GM19043 (cell line): ENCODE results near the gene MBOAT7.

Experiments used
- ATAC-seq: cut with Tn5 transposase; IDR thresholded peaks from one replicate; pipeline ENCODE4 v1.9.1; 2021; ENCODE audit warnings: low read depth; ENCODE audit not compliant: unreplicated experiment

MBOAT7 gene

DNA sequence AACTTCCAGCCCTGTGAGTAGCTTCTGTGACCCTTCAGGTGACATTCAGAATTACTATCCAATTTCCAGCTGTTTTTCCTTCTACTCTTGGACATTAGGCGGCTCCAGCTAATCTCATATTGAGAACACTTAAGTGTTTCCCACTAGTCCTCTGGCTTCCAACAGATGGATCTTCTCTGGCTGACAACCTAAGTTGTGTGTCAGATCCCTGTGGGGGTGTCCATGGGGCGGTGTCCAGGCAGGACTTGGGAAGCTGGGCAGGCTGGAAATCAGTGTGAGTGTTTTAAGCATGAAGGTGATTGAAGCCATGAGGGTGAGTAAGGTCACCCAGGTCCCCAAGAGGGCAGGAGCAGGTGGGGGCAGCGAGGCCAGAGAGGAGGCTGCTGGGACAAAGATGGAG is 41.7 kb downstream of the MBOAT7 start:
- no peak for ATAC-seq

DNA sequence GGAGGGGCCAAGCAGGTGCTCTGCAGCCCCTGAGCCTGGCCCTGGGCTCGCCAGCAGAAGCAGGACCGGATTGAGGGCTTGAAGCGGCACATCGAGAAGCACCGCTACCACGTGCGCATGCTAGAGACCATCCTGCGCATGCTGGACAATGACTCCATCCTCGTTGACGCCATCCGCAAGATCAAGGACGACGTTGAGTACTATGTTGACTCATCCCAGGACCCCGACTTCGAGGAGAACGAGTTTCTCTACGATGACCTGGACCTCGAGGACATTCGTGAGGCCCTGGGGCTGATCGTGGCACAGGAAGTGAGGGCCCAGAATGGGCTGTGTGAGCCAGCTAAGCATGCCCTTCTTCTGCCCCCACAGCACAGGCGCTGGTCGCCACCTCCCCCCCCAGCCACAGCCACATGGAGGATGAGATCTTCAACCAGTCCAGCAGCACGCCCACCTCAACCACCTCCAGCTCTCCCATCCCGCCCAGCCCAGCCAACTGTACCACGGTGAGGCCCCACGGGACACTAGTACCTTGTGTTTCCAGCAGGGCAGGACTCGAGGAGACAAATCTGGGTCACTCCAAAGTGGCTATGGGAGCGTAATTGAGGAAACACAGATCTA is 43.7 kb downstream of the MBOAT7 start:
- no peak for ATAC-seq

- ATAC-seq: no peak
Measured at GRCh38 chr19:54142166-54142780, 47.1 kb downstream of the MBOAT7 start.

DNA sequence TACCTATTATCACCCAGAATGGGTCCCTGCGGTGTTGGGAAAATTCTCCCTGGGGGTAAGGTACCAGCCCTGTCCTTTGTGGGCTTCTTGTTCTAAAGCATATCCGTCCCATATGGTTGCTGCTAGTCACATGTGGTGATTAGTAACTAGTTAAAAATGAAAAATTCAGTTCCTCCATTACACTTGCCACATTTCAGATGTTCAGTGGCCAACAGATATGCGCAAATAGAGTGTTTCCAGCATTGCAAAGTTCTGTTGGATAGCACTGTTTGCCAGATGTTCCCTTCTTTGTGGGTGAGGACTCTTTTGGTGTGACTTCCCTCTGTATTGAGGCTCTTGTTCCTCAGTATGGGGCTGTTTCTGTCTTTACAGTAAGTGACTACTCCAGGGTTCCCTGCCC is 48.0 kb downstream of the MBOAT7 start:
- no peak for ATAC-seq

- no peak for ATAC-seq
Measured at GRCh38 chr19:54138489-54139256, 50.7 kb downstream of the MBOAT7 start.

GRCh38 chr19:54137699-54138488 is 51.5 kb downstream of the MBOAT7 start, which contains the start of gene CNOT3:
CNOT3 (plus strand) TSS chr19:54137762; CDS start chr19:54142979, 5,217 bp downstream.
- ATAC-seq: no peak

GRCh38 chr19:54136864-54137698 is 52.3 kb downstream of the MBOAT7 start:
- ATAC-seq: peak; percentile 73

DNA sequence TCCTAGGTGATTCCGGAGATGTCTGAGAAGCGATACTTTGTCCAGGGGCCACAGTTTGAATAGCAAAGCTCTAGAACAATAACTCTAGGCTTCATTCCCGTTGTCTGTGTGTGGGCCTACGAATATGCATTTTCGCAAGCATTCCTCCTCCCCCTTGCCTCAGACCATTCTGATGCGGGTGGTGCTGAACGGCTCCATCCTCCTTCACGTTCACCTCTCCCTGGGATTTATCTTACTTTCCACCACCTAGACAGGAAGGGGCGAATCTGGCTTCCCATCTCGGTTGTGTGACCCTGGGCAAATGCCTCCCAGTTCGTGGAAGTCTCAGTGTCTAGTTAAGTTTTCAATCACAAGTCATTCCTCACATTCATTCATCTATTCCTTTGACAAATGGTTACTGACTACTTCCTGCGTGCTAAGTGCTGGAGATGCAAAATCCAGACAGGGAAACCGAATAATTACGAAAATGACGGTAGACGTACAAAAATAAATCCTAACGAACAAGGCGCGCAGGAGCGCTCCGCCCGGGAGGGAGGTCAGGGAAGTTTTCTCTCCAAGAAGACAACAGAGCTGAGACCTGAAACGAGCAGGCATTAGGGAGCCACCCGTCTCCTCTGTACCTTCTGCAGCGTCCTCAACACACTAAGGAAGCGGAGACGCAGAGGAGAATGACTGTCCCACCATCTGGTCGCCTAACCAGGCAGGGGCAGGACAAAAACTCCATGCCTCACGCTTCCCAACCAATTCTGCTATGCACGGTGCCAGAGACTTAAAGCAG is 53.1 kb downstream of the MBOAT7 start:
- ATAC-seq: no peak

GRCh38 chr19:54133957-54134590 is 55.3 kb downstream of the MBOAT7 start:
- no peak for ATAC-seq

DNA sequence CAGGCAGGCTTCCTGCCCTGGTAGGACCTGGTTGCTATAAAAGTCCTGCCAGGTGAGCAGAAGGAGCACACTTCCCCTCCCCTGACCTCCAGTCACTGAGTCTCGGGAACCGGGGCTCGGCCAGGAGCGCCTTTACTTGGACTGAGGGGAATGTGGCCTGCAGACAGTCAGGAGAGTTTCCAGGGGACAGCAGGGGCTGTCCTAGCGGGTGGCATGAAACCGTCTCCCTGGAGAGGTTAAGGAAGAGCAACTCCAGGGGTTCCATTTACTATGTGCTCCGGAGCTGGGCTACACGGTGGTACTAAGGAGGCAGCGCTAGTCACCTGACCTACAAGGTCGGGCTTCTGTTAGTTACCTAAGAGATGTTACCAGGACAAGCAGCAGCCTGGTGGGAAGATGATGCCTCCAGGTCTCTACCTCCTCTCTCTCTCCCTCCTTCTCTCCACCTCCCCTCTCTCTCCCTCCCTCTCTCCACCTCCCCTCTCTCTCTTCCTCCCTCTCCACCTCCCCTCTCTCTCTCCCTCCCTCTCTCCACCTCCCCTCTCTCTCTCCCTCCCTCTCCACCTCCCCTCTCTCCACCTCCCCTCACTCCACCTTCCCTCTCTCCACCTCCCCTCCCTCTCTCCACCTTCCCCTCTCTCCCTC is 55.9 kb downstream of the MBOAT7 start:
- ATAC-seq: no peak

- ATAC-seq: no peak
Measured at GRCh38 chr19:54129617-54129996, 59.8 kb downstream of the MBOAT7 start.

GRCh38 chr19:54128796-54129616 is 60.4 kb downstream of the MBOAT7 start:
- ATAC-seq: no peak

DNA sequence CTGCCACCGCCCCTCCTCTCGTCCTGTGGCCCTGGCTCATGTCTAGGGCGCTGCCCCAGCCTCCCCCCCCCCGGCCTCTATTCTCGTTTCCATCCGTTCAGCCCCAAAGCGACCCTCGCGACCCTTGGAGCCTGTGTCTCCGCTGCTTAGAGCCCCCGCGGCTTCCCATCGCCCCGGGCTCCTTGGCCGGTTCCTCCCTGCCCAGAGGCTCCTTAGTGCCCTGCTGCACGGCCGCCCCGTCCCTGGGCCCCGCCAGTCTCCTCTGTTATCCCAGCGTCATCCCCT is 61.0 kb downstream of the MBOAT7 start:
- no peak for ATAC-seq

GRCh38 chr19:54127688-54128440 is 61.5 kb downstream of the MBOAT7 start:
- ATAC-seq: no peak

GRCh38 chr19:54125713-54126112 is 63.7 kb downstream of the MBOAT7 start:
- no peak for ATAC-seq

DNA sequence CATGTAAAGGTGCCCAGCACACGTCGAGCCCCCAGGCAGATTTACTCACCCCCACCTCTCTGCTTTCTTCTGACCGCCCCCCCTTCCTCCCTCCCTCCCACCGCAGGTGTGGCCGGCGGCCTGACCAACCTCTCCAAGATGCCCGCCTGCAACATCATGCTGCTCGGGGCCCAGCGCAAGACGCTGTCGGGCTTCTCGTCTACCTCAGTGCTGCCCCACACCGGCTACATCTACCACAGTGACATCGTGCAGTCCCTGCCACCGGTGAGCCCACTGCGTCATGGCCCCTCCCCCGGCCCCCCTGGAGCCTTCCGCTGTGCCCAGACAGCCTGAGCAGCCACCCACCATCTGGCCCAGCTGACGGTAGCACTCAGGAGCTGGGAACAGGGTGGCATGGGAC is 65.0 kb downstream of the MBOAT7 start:
- ATAC-seq: no peak

DNA sequence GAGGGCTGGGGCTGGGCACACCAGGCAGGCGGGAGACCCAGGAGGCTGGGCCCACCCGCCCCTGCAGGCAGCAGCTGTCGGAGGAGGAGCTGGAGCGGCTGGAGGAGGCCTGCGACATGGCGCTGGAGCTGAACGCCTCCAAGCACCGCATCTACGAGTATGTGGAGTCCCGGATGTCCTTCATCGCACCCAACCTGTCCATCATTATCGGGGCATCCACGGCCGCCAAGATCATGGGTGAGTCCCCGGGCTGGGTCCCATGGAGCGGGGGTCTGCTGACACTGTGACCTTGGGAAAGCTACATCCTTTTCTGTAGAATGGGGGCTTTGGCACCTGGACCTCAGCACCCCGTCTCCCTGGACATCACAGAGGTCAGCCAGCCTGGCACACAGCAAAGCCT is 65.7 kb downstream of the MBOAT7 start:
- ATAC-seq: no peak
